ENCODE data around the gene KRT71.

Gene KRT71

DNA sequence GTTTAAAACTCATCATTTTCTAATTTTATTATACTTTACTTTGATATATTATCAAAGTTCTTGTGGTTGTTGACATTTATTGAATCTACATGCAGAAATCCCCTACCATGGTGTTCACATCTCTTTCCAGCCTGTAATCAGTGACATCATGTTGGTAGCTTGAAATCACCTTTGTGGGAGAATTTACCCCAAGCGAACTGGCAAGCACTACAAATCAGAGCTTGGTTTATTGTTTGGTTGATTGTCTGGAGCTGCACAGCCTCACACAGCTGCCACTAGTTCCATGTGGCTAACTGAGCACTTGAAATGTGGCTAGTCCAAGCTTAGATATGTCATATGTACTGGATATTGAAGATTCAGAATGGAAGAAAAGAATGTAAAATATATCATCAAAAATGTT, 17.4 kb downstream of the KRT71 start:
- no peak for DNase-seq

GRCh38 chr12:52534482-52534881, 18.5 kb downstream of the KRT71 start:
- DNase-seq: no peak

GRCh38 chr12:52533686-52534470, 19.1 kb downstream of the KRT71 start:
- DNase-seq: no peak

DNA sequence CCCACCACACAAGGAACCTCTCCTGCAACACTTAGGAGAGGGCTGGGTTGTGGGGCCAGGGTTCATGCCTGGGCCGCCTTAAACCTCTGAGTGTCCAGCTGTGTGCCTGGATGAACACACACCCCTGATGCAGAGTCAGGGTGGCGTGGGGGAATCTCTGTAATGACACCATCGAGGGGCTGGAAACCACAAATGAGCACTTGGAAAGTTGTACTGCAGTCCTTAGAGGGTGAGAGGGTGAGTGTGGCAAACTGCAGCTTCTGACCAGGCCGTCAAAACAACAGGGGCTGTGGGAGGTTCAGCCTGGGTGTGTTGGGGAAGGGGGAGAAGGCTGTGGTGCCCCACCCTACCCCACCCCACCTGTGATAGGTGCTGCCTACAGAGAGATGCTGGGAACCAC, 20.3 kb downstream of the KRT71 start:
- DNase-seq: no peak

- no peak for DNase-seq
Measured at GRCh38 chr12:52531566-52532300, 21.2 kb downstream of the KRT71 start.

DNA sequence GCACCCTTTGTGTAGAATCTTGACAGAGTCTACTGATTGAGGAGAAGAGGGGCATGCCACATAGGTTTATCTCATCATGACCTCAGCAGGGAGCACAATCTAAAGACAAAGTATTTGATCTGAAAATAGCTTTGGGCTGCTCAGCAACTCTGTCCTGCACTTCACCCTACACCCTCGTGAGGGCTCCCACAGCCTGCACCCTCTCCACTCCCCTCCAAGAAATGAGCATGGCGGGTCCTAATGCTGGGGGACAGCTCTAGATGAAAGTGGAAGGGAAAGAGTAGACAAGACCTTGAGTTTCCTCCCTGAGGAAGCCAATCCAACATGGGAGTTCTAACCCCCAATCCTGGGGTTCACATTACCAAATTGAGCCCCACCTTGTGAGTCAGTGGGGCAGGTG, 22.0 kb downstream of the KRT71 start:
- no peak for DNase-seq

DNA sequence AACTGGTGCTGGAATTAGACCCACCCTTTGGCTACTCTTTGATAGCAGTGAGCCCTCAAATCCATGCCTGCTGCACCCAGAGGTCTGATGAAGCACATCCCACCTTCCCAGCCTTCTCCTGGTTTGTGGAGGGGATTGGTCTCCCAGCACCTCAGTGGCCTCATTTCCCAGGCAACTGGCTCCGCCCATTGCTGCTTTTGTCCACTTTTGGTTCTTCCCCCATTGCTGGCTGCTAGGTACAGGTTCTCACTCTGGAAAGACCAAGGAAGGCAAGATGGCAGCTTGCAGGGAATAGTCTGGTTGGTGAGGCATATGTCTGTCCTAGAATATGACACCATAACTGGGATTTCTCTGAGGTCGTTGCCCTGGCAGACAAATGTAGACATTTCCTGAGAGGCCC, 22.6 kb downstream of the KRT71 start:
- no peak for DNase-seq

- no peak for DNase-seq
Measured at GRCh38 chr12:52529846-52530245, 23.1 kb downstream of the KRT71 start.

DNA sequence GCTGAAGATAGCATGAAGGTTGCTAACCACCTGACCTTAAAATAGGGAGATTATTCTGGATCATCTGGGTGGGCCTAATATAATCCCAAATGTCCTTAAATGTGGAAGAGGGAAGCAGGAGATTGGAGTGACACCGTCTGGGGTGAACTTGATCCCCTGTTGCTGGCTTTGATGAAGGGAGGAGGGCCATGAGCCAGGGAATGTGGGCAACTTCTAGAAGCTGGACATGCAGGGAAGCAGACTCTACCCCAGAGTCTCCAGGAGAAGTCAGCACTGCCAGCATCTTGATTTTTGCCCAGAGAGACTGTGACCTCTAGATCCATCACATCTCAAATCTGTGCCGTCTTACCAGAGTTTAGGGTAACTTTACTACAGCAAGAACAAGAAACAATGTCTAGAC, 23.5 kb downstream of the KRT71 start:
- no peak for DNase-seq

DNA sequence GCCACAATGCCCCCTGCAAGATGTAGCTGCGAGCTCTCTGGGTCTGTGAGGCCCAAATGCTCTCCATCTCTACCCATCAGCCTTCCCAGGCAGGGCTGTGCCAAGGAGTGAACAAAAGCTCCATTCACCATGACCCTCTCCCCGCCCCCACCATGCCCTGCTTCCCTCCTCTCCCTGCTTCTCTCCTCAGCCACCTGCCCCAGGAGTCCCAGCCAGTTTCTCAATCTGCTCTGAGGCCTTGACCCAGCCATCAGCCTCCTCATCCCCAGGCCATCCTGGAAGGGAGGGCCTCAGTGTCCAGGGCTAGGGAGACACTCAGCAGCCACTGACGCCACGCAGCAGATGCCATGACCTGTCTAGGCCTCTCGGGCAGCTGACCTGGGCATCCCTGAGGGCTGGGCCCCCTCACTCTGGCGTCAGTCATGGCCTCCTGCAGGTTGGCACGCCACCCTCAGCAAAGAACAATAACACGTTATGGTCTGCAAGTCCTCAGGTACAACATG, 24.3 kb downstream of the KRT71 start:
- no peak for DNase-seq

- no peak for DNase-seq
Measured at GRCh38 chr12:52527121-52527800, 25.7 kb downstream of the KRT71 start.

DNA sequence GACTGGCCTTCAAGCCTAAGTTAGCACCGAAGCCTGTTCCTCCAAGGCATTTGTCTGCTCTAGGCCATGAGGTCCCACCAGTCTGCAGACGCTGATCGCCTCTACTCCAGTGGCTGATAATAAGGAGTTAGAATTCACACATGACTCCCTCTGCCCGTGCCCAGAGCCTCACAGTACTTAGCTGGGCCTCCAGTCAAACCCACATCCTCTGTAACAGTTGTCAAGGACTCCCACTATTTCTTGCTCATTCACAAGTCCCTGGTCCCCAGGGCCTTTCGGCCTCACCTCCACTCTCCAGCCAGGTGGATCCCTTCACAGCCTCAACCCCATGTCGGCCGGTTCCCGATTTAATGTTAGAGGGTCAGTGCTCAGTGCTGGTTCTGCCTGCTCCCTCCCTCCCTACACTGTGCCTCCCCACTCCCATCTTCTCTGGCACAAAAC, 26.4 kb downstream of the KRT71 start:
- DNase-seq: no peak

GRCh38 chr12:52525661-52526499, 27.1 kb downstream of the KRT71 start:
- no peak for DNase-seq

- DNase-seq: no peak
Measured at GRCh38 chr12:52524898-52525591, 27.9 kb downstream of the KRT71 start.

- DNase-seq: no peak
Measured at GRCh38 chr12:52524241-52524897, 28.6 kb downstream of the KRT71 start.

DNA sequence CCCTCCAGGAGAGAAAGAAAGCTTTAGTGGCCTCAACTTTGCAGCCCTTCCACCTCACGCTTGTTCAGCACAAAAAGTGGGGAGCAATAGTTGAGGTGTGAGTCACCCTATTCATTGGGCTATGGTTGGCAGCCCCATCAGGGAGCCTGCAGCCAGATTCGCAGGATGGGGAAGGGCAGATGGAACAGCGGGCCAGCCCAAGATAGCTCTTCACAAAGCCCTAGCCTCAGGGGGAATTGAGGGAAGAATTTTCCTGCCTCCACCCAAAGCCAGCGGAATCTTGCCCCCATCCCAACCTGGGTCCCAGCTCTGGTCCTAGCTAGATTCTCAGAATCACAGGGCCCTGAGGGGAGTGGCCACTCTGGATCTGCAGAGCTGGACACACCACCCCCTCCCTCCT, 29.1 kb downstream of the KRT71 start:
- no peak for DNase-seq

GRCh38 chr12:52522346-52523011, 30.5 kb downstream of the KRT71 start:
- no peak for DNase-seq

- no peak for DNase-seq
Measured at GRCh38 chr12:52521568-52522266, 31.2 kb downstream of the KRT71 start.

DNA sequence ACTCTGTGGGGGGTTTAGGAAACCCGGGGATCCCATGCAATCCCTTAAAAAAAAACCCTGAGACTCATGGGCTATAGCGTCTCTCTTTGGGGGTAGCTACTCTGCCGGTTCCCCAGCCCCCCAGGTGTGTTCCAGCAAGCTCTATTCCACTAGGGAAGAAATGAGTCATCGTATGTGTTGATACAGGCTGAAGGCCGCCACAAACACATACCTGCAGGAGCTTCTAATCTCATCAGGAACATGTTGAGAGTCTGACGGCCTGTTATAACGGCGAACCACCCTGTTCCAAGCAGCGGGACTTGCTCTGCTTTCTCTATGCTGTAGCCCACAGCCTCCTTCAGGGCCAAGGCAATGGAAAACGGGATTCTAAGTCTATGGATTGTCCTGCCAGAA, 31.8 kb downstream of the KRT71 start:
- DNase-seq: no peak

All from NCI-H1930 (cell line).